GM03348 (cell line): ENCODE measurements around the gene MPV17L2.
"Not testable (repeated sequence)": the region's sequence is repeated elsewhere in the genome, so short reads cannot be mapped to it uniquely, and the experiment has no call there.

ENCODE experiments used
- DNase-seq: peaks from one replicate; pipeline ENCODE4 v3.0.0; 2012; ENCODE audit warnings: low spot score

MPV17L2 gene

GRCh38 chr19:18192673-18193387 lies at the start of gene MPV17L2:
TSS of gene MPV17L2 (plus strand) at chr19:18193218. CDS start at chr19:18193282, 64 bp downstream.
- DNase-seq: peak; percentile 98

GRCh38 chr19:18143902-18144301 lies 49.1 kb upstream of the MPV17L2 start:
- no peak for DNase-seq

GRCh38 chr19:18144361-18144760 lies 48.7 kb upstream of the MPV17L2 start:
- no peak for DNase-seq

- DNase-seq: no peak
Measured at GRCh38 chr19:18144906-18145305, 48.1 kb upstream of the MPV17L2 start.

- DNase-seq: no peak
Measured at GRCh38 chr19:18145391-18145999, 47.5 kb upstream of the MPV17L2 start.

- DNase-seq: no peak
Measured at GRCh38 chr19:18147396-18147795, 45.6 kb upstream of the MPV17L2 start.

- DNase-seq: no peak
Measured at GRCh38 chr19:18149596-18149975, 43.4 kb upstream of the MPV17L2 start.

- no peak for DNase-seq
Measured at GRCh38 chr19:18150776-18151624, 42.0 kb upstream of the MPV17L2 start.

- DNase-seq: peak; percentile 96
Measured at GRCh38 chr19:18152442-18152816, 40.6 kb upstream of the MPV17L2 start.

GRCh38 chr19:18152817-18153555 lies 40.0 kb upstream of the MPV17L2 start, which contains the start of gene PIK3R2:
TSS of gene PIK3R2 (plus strand) at chr19:18153163. CDS start at chr19:18155880, 2,717 bp downstream.
- DNase-seq: peak; percentile 100

- DNase-seq: peak; percentile 52
Measured at GRCh38 chr19:18153556-18154134, 39.4 kb upstream of the MPV17L2 start.

- no peak for DNase-seq
Measured at GRCh38 chr19:18155095-18156087, 37.6 kb upstream of the MPV17L2 start.

- DNase-seq: no peak
Measured at GRCh38 chr19:18156268-18156667, 36.8 kb upstream of the MPV17L2 start.

GRCh38 chr19:18156841-18157464 lies 36.1 kb upstream of the MPV17L2 start:
- DNase-seq: peak; percentile 65

GRCh38 chr19:18157465-18158063 lies 35.5 kb upstream of the MPV17L2 start:
- DNase-seq: no peak

- no peak for DNase-seq
Measured at GRCh38 chr19:18158467-18158866, 34.6 kb upstream of the MPV17L2 start.

- not testable (repeated sequence) for DNase-seq
Measured at GRCh38 chr19:18159059-18159616, 33.9 kb upstream of the MPV17L2 start.

- no peak for DNase-seq
Measured at GRCh38 chr19:18159810-18160209, 33.2 kb upstream of the MPV17L2 start.

- no peak for DNase-seq
Measured at GRCh38 chr19:18160493-18160970, 32.5 kb upstream of the MPV17L2 start.
